ENCODE data around the gene ARHGAP31.
"Not testable (repeated sequence)": the region's sequence is repeated elsewhere in the genome, so short reads cannot be mapped to it uniquely, and the experiment has no call there.

Gene ARHGAP31

GRCh38 chr3:119320785-119321184, 26.6 kb downstream of the ARHGAP31 start:
- DNase-seq: not testable (repeated sequence)

GRCh38 chr3:119322021-119322834, 28.0 kb downstream of the ARHGAP31 start:
- DNase-seq: no peak

- DNase-seq: peak; percentile 96
These were observed 28.9 kb downstream of the ARHGAP31 start for GRCh38 chr3:119322835-119323722.

GRCh38 chr3:119323723-119324085, 29.5 kb downstream of the ARHGAP31 start:
- no peak for DNase-seq

- no peak for DNase-seq
These were observed 30.7 kb downstream of the ARHGAP31 start for GRCh38 chr3:119324899-119325298.

GRCh38 chr3:119326976-119327375, 32.8 kb downstream of the ARHGAP31 start:
- DNase-seq: no peak

- DNase-seq: no peak
These were observed 35.4 kb downstream of the ARHGAP31 start for GRCh38 chr3:119329551-119329950.

GRCh38 chr3:119330181-119330580, 36.0 kb downstream of the ARHGAP31 start:
- DNase-seq: no peak

GRCh38 chr3:119330858-119331257, 36.7 kb downstream of the ARHGAP31 start:
- DNase-seq: no peak

- no peak for DNase-seq
These were observed 37.5 kb downstream of the ARHGAP31 start for GRCh38 chr3:119331661-119332060.

GRCh38 chr3:119333773-119334509, 39.8 kb downstream of the ARHGAP31 start:
- DNase-seq: no peak

GRCh38 chr3:119336823-119337222, 42.6 kb downstream of the ARHGAP31 start:
- DNase-seq: no peak

GRCh38 chr3:119337407-119337806, 43.2 kb downstream of the ARHGAP31 start:
- not testable (repeated sequence) for DNase-seq

- DNase-seq: no peak
These were observed 44.6 kb downstream of the ARHGAP31 start for GRCh38 chr3:119338754-119339153.

- no peak for DNase-seq
These were observed 45.8 kb downstream of the ARHGAP31 start for GRCh38 chr3:119340014-119340413.

- DNase-seq: no peak
These were observed 46.3 kb downstream of the ARHGAP31 start for GRCh38 chr3:119340446-119340845.

- DNase-seq: no peak
These were observed 48.0 kb downstream of the ARHGAP31 start for GRCh38 chr3:119342176-119342575.

GRCh38 chr3:119343719-119344118, 49.5 kb downstream of the ARHGAP31 start:
- DNase-seq: no peak

GRCh38 chr3:119346076-119346496, 51.9 kb downstream of the ARHGAP31 start:
- DNase-seq: no peak

GRCh38 chr3:119347036-119347435, 52.9 kb downstream of the ARHGAP31 start:
- no peak for DNase-seq

GRCh38 chr3:119349354-119350041, 55.3 kb downstream of the ARHGAP31 start:
- no peak for DNase-seq

GRCh38 chr3:119350114-119350513, 55.9 kb downstream of the ARHGAP31 start:
- no peak for DNase-seq

GRCh38 chr3:119351581-119351980, 57.4 kb downstream of the ARHGAP31 start:
- no peak for DNase-seq
